NOMO-1 treated with dmso at 0.1 percent for 144 hours (cell line): ENCODE measurements around the gene S100A10.

Experiments used
- DNase-seq: peaks from one replicate; lab custom pipeline; 2025; ENCODE audit not compliant: unreplicated experiment; lab: John Stamatoyannopoulos, UW

The S100A10 gene

DNA sequence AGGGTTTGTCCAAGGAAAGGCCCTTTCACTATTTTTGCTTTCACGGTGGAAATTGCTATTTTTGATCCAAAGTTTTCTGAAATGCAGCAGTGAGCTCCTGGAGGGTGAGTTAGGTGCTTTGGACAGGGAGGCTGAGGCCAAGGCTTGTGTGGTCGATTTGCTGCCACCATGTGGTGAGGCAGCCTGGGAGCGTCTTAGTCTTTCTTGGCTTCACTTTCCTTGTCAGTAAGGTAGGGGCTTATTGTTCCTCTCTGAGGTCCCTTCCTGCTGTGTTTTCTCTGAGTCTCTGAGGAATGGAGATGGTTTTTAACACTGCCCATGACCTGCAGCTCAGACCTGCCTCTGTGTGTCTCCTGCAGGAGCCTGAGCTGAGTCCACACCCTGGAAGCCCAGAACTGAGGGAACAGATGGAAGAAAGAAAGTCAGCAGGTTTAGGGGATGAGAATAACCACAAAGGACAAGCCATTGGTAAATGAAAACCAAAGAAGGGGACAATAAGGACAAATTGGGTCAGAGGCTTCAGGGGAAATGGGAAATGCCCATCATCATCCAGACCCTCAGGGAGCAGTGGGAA, 20.1 kb upstream of the S100A10 start:
- DNase-seq, result peak; percentile 20

DNA sequence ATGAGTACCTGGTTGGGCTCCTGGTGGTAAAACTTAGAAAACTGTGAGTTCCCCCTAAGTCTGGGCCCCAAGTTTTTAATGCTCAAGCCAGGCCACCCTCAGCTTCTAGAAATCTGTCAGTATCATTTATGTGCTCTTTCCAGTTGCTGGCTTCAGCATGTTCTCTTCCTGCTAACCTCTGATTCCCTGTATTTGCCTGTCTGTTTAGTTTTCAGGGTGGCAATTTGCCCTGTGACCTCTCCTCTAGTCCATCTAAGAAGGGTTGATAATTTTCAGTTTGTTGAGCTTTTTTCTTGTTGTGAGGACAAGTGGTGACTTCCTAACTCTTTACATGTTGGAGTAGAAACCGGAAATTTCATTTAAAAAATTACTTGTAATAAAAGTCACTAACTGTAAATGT, 16.0 kb upstream of the S100A10 start:
- DNase-seq, result no peak

DNA sequence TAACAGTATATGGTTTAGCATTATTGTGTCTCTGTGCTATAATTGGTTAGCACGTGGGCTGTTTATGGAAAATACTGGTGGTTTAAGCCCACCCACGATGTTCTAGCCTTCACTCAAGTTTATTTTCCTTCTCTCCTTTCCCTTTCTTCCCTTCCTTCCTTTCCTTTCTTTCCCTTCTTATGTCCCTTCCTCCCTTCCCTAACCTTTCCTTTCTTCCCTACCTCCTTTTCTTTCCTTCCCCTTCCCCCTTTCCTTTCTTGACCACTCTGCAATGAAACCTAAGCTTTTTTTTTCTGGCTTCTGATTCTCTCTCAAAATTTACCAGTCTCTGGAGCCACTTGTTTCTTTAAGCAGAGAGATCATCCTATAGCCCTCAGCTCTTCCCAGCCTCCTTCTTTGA, 13.4 kb upstream of the S100A10 start:
- no peak for DNase-seq

DNA sequence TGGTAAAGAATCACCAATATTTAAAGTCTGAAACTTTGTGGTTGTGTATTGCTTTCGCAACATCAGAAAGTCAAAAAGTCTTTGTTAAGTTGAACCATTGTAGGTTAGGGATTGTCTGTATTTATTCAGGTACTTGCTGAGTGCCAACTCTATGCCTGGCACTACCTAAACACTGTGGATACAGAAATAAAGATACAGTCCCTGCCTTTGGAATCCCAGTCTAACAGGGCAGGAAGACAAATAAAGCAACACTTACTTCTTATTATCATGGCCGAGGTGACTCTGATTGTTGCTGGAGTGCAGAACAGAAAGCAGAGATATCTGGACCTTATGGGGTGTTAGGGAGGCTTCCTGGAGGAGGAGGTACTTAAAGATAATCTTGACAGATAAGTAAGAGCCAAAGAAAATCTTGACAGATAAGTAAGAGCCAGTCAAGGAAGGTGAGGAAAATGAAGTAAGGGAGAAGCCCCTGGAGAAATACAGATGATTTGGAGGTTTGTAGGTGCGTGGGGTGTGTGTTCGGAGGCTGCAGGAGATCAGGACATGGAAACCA, 11.8 kb upstream of the S100A10 start:
- DNase-seq, result no peak

DNA sequence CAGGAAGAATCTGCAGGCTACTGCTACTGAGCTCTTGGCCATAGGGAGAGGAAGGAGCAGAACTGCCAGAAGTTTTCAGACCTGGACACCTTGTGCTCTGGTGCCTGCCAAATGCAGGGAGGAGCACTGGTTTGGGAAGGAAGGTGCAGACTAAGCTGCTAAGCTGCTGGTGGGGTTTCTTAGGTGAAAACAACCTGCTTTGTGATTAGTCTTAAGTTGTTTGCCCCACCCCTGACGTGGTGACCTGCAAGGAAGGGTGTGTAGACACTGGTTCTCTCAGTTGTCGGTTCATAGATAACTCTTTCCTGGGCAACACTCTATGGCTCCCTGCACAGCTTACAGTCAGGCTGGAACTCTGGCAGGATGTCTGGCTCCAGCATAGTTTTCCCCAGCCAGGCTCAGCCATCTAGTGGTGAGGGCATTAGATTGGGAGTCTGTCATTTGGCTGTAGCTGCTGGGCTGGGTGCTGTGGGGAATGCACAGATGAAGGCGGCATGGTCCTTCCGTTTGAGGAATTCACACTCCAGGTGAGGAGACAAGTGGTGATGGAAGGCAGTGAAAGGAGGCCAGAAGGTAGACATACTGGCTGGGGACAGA, 10.3 kb upstream of the S100A10 start:
- no peak for DNase-seq

DNA sequence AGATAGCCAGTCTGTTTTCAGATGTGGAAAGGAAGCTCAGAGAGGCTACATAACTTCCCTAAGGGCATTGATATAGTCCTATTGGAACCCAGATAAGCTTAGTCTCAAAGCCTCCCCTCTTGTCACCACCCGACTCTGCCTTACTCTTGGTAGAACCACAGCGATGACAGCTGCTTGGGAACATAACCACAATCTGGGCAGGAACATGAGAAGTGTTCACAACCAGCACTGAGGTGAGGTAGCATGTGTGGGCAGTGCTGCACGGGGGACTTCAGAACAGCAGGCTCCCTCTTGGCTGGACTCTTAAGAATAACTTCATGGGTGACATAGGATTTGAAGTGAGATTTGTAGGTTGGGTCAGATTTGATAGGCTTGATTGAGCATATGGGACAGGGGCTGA, 9.3 kb upstream of the S100A10 start:
- no peak for DNase-seq

DNA sequence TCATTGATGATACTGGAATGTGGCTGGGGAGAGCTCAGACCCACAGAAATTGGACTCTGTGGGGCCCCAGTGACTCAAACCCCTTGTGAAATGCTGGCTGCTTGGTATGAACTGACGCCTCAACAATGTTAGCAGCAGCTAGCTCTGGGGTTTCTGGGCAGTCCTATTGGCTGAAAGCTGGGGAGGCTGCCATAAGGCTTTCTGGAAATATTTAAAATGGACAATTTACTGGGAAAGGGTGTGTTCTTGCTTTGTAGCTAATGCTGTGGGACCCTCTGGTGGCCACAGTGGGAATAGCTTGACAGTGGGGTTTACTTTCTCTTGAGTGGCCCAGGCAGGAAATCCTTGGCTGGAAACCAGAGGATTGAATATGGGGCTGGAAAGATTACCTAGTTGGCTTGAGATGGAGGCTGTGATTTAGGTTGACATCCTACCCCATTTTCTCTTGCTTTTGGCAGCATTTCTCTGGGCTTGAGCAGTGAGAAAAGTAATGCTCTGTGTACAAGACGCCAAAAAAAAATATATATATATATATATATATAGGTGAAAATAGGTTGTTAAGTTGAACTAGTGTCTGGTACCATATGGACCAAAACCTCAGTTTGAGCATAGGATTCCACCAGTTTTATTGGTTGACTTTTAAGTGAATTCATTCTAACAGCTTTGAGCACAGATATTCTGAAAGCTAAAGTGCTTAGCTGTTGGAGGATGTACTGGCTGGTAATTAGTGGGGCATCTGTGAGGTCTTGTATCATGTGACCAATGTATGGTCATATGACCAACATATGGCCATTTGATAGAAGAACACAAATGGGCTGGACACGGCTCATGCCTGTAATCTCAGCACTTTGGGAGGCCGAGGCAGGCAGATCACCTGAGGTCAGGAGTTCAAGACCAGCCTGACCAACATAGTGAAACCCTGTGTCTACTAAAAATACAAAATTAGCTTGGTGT, 8.2 kb upstream of the S100A10 start:
- peak; percentile 33 for DNase-seq

DNA sequence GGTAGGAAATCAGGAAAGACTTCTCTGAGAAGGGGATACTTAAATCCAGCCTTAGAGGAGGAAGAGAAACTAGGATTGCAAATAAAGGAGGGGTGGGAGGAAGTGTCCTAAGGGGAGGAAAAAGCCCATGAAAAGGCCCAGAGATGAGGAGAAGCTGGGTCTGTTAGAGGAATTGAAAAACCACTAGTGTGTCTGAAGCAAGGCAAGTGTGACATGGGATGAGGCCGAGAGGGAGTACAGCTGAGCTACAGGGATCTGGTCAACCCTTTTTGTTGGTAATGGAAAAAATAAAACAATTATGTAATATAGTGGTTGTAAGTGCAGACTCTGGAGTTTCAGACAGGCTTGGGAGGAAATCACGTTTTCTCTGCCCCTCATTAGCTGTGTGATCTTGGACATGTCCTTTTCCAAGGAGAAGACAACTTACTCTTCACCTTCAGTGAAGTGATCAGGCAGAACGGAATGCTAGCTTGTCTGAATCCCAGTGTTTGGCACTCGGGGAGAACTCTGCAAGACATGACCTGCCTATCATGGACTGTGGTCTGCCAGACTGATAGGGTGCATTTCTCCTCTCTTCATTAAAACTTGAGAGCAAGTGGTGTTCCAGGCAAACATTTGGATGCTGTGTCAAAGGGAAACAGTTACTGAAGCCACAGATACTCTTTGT, 7.4 kb upstream of the S100A10 start:
- DNase-seq, result peak; percentile 24

DNA sequence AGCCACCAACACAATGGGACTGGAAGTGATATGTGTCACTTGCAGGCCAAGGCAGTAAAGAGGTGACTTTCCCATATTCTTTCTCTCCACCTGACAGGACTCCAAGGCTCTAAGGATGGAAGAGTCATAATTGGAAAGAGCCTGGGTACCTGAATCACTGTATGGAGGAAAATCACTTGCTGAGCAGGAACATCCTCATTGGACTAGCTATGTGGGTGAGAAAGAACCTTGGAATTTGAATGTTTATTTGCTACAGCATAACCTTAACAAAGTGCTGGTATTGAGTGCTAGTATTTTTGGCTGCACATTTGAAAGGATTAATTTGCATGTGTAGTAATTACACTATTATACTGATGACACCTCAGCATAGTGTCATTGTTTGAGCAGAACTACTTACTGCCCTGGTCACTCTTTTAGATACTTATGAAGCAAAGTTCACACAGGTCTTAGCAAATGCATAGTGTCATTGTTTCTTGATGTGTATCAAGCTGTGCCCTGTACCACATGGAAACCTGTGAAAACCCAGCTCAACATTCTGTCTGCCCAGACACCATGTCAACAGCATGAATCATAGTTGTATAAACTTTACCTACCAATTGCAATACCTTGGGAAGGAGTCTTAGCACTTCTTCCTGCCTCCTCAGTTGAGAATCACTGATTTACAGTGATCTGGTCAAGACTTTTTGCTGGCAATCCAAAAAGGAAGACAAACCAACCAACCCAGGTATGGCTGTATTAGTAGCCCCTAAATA, 5.1 kb upstream of the S100A10 start:
- no peak for DNase-seq

DNA sequence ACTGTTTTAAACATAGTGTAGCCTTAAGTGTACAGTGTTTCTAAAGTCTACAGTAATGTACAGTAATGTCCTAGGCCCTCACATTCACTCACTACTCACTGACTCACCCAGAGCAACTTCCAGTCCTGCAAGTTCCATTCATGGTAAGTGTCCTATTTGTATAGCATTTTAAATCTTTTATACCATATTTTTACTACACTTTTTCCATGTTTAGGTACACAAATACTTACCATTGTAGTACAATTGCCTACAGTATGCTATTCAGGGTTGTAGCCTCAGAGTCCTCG, 3.6 kb upstream of the S100A10 start:
- DNase-seq, result no peak

DNA sequence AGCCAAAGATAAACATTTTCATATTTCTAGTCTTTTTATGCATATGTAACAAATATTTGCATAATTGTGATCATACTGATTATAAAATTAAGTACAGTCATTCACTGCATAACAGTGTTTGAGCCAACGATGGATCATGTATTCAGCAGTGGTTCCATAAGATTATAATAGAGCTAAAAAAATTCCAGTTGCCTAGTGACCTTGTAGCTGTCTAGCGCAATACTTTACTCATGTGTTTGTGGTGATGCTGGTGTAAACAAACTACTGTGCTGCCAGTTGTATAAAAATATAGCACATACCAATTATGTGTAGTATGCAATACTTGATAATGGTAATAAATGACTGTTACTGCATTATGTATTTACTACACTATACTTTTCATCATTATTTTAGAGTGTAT, 2.1 kb upstream of the S100A10 start:
- DNase-seq, result no peak

DNA sequence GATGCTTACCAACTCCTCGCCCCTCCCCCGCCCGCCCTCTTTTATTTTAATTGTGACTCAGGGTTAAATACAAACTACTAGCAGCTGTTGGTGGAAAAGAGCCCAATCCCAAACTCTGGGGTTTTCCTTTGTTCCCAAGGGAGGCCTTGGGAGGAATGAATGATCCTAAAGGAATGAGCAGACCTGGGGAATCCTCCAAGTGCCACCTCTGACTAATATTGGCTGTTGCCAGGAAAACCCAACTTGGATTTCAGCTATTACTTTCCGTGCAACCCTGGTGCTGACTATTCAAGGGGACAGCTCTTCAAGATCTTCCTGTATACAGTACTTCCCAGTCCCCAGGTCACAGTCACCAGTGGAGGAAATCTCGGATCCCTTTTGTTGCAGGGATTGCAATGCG, 1.3 kb upstream of the S100A10 start:
- DNase-seq, result no peak

DNA sequence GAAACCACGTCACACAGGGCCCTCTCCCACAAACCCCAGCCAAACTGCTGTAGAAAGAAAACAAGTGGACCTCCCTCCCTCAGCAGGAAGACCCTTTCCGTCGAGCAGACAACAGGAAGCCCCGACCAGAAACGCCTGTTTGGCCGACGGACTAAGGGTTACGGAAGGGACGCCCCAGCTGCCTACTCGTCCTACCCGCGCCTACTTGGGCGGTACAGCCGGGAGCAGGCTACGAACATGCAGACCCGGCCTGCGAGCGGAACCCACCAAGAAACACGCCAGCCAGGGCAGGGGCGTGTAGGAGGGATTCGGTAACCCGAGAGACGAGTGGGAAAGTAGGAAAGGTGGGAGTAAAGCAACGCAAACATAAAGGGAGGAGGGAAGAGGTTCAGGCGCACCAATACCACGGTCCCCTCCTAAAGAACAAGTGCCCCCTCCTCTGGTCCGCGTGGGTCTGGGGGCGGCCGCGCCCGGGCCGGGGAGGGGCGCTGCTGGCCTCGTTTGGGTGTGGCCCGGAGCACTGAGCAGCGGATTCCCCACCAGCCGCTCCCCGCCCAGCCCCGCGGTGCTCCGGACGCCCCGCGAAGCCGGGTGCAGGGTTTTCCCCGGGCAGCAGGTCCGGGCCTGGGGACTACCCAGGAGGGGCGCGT, 450 bp downstream of the S100A10 start:
- peak; percentile 6 for DNase-seq

DNA sequence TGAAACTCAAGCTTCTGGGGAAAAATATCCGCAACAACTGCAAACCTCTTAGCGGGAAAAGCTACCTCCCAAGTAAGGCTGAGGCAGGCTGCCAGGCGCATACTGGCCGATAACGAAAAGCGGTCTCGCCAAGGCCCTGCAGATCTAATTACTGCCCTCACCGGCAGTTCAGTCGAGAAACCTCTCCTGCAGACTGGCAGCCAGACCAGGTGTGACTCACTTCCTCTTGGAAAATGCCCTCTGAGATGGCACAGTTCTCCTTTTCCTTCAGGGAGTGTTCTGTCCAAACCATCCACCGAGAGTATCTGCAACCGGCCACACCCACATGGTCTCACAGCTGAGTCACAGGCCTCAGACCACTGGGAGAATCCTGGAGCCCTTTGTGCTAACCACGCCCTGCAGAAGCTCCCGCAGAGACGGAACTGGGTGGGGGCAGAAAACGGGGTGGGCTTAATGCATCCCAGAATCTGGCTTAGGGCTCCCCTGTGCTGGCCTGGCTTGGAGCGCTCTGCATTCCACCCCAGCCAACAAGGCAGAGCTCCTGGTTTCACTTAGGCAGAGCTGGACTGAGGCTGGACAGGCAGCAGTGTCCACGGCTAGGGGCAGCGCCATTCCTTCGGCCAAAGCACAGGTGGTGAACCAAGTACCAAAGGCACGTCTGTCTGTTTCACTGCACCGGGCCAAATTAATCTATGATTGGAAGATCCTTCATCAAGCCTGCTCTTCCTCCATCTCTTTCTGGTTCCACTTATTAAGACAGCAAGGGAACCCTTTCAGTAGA, 1.2 kb downstream of the S100A10 start:
- peak; percentile 45 for DNase-seq

DNA sequence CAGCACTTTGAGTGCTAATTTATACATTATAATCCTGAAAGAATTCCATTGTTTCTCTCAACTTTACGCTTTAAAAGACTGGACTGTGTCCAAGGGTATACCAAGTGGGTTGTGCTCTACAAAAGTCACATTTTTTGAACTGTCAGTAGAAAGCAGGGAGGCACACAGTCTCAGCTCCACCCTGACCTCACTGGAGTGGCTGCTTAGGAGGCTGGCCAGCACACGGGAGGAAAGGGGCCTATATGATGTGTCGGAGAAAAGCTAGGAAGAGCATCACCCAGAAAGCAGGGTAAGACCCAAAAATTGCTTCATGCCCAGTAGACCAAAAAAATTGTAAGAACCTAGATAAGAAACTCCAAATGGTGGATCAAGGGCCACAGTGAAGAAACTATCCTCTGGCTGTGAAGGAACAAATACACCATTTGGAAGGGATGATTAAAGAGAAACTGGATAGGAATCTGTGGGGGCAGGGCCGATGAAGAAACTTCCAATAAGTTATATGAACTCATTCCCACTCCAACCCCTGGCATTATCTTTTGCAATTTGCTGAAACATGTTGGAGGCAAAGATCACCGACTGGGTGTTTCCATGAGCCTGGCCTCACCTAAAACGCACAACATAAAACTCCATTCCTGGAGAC, 1.9 kb downstream of the S100A10 start:
- no peak for DNase-seq

DNA sequence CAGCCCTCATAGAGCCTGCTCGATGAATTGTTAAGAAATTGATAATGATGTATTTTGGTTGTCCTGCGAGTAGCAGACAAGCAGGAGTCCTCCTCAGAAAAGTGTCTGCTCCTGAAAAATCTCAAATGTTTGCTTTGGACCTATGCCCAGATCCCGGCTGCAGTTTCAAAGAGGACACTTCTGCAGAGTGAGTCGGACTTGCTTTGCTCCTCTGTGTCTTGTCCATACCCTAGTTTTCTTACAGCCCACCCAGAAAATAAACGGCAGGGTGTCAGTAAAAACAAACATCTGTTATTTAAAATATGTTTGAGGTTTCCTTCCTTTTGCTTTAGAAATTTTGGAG, 2.8 kb downstream of the S100A10 start:
- no peak for DNase-seq

DNA sequence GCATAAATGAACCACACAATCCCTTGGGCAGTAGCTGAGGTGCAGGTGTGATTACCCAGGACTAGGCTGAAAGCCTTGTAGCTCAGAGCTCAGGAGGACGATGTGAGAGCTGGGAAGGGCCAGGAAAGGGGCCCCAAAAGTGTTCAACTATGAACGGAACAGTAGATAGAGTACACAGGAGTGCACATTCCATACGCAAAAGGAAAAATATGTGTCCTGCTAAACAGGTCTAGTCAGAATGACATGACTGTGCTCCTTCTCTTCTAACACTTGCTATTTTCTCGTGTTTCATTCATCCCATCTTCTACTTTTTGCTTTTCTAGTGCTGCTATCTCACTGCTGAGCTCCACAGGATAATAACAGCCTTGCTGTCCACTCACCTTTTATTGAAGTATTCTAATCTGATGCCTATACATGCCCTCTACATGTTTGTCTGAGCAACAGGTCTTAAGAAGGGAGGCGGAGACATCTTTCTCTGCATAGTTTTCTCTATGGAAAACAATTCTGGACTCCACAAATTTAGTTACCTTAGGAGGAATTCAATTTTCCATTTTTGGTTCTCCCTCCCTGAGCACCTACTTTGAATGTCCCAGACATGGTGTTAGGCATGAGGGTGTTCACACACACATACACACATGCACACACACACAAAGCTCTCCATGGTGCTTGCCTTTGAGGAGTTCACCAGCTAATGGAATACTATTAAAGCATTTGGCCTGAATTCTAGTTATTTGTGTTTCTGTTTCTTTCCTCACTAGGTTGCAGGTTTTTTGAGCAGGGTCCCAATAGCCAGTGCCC, 3.4 kb downstream of the S100A10 start:
- no peak for DNase-seq

DNA sequence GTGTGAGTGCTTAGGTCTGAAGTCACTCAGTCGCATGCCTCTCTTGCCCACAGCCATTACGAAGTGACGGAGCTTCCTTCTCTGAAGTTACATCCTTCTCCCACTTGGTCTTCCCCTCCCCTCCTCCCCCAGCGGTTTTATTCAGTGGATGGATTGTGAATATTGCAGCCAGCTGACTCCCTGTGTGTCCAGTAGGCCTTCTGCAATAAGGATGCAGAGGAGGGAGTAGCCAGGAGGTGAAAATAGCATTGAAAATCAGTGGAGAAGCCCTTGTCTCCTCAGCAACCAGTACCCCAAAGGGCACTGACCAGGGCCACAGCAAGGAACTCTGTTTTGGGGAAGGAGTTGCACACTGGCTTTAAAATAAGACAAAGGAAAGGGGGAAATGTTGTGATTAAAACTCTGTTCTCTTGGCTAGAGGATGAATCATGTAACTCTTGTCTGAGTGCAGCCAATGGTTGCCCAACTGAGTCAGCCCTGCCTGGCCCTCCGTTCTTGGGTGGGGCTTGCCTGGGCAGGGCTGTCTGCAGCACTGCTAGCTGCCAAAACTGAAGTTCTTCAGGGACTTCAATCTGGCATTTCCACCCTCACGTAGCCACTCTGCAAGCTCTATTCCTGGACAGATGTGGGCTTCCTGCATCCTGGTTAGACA, 4.3 kb downstream of the S100A10 start:
- DNase-seq, result peak; percentile 82
